Measurements from ENCODE around the gene FYN. TPM values are rescaled to one million over a fixed set of nuclear protein-coding genes. Genes with fewer than 3 reads are reported as not detected.

The FYN gene
- total RNA-seq, 4 donors from 2014 or later, result 56.3 to 96.4 (median 81.8) TPM

DNA sequence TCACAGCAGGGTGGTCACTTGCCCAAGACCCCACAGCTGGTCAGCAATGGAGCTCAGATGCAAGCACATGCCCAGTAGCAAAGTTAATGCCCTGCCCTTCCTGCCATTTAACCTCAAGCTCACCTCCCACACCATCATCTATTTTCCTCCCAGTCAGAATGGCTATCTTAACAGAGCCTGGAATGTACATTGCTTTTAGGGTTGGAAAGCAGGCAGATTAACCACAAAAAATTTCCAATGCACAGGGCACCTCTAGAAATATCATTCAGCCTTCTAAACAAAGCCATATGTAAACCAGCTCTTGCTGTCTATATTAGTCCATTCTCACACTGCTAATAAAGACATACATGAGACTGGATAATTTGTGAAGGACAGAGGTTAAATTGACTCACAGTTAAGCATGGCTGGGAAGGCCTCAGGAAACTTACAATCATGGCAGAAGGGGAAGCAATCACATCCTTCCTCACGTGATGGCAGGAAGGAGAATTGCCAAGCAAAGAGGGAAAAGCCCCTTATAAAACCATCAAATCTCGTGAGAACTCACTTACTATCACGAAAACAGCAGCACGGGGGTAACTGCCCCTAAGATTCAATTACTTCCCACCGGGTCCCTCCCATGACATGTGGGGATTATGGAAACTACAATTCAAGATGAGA, 106.9 kb downstream of the FYN start:
- WGBS, 2 donors, result 62 to 79% methylated on average over 5 of the region's 5 CpGs

GRCh38 chr6:111765763-111766162, 107.5 kb downstream of the FYN start:
- DNase-seq (ENCODE audit: low spot score in 2 of 2), result no peak
- 80 to 93% methylated on average over 1 of the region's 1 CpG for WGBS, 2 donors
- TF ChIP-seq POLR2A (IDR thresholded peaks at IDR 0.05) (no peak), CTCF (IDR thresholded peaks at IDR 0.05) (no peak)
- intact Hi-C loops (cut with DNase I; ENCODE audit: low total_unique reads), result no loop called here
- H3K4me3 ChIP-seq (ENCODE audit: low read depth, poor library complexity, severe bottlenecking), result no peak overlapping the region

More for the DNA sequence above, 106.9 kb downstream of the FYN start:
- H3K4me3 ChIP-seq (ENCODE audit: low read depth, poor library complexity, severe bottlenecking), result no peak overlapping the region
- no peak for DNase-seq (ENCODE audit: low spot score in 2 of 2)
- TF ChIP-seq POLR2A (IDR thresholded peaks at IDR 0.05) (no peak), CTCF (IDR thresholded peaks at IDR 0.05) (no peak)
- intact Hi-C loops (cut with DNase I; ENCODE audit: low total_unique reads), result no loop called here

DNA sequence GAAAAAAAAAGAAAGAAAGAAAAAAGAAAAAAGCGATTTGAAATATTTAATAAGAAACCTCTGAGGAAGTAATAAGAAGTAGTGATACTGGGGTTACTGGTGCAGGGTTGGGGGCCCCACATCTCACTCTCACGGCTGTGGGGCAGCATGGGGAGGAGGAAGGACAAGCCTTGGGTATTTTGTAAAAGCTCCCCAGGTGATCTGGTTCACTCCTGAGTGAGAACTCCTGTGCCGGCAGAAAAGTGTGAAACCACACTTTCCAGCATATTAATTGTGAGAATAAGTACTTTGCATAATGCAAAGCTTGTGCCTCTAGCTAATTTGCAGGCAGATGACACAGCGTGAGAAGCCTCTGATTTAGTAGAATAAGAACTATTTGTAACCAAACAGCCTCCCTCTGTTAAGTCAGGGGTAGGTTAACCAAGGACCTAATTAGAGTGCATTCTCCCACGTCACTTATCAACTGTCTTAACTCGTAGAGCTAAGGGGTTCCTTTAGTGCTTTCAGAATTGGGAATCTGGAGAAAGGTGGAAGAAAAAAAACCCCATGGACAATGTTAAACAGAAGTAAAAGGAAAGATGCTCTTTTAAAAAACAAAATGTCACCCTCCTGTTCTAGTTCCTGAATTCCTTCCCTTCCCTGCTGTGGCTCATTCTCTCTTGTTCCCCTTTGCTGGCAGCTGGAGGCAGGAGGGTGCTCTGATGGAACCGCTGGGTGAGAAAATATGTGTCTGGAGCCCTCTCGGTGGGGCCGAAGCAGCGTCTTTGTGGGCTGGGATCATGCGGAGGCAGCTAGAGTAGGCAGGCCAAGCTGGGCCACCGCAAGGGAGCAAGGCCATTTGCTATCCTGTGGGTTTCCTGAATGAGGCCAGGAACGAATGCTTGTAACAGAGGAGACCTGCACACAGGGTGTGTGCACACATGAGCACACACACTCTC, 108.7 kb downstream of the FYN start:
- intact Hi-C loops (cut with DNase I; ENCODE audit: low total_unique reads), result no loop called here
- TF ChIP-seq POLR2A (IDR thresholded peaks at IDR 0.05), result no peak
- no peak for TF ChIP-seq CTCF (IDR thresholded peaks at IDR 0.05)
- WGBS, 2 donors, result 79 to 84% methylated on average over 13 of the region's 13 CpGs
- DNase-seq (ENCODE audit: low spot score in 2 of 2), result no peak
- H3K4me3 ChIP-seq (ENCODE audit: low read depth, poor library complexity, severe bottlenecking), result no peak overlapping the region

DNA sequence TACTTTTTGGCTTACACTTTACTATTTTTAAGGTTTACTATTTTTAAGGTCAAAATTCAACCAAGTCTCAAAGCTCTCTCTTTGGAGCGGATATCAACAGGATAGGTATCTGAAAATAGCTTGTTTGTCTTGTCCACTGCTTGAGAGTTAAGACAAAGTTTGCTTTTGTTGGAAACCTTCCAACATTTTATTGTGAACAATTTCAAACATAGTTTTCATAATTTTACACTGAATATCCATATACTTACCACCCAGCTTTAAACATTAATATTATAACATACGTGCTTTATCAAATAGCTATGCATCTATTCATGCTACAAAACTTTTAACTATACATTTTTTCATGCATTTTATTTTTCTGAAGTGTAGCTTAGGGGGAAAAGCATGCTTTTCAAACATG, 109.9 kb downstream of the FYN start:
- no peak for TF ChIP-seq POLR2A (IDR thresholded peaks at IDR 0.05)
- TF ChIP-seq CTCF (IDR thresholded peaks at IDR 0.05), result no peak
- no peak overlapping the region for H3K4me3 ChIP-seq (ENCODE audit: low read depth, poor library complexity, severe bottlenecking)
- no peak for DNase-seq (ENCODE audit: low spot score in 2 of 2)
- intact Hi-C loops (cut with DNase I; ENCODE audit: low total_unique reads), result no loop called here
- 79 to 84% methylated on average over 2 of the region's 2 CpGs for WGBS, 2 donors

- TF ChIP-seq POLR2A (IDR thresholded peaks at IDR 0.05) (no peak), CTCF (IDR thresholded peaks at IDR 0.05) (no peak)
- intact Hi-C loops (cut with DNase I; ENCODE audit: low total_unique reads), result no loop called here
- DNase-seq (ENCODE audit: low spot score in 2 of 2), result no peak
- 82 to 84% methylated on average over 7 of the region's 7 CpGs for WGBS, 2 donors
- H3K4me3 ChIP-seq (ENCODE audit: low read depth, poor library complexity, severe bottlenecking), result no peak overlapping the region
These were observed 111.4 kb downstream of the FYN start for GRCh38 chr6:111761783-111762312.
